IPS DF 4.7 (cell line): ENCODE results near the gene SUSD2.
A peak's percentile ranks its signal among the peaks of the same experiment; 100 is the strongest.

Experiments used
- DNase-seq: peaks from one replicate; pipeline ENCODE4 v3.0.0-alpha.2; 2013; ENCODE audit warnings: low spot score; ENCODE audit errors: extremely low read depth

The SUSD2 gene

GRCh38 chr22:24153353-24153752 is 27.9 kb upstream of the SUSD2 start:
- DNase-seq: no peak

GRCh38 chr22:24153959-24154358 is 27.3 kb upstream of the SUSD2 start:
- DNase-seq: no peak

GRCh38 chr22:24154826-24155225 is 26.5 kb upstream of the SUSD2 start:
- no peak for DNase-seq

- no peak for DNase-seq
Measured at GRCh38 chr22:24155627-24156140, 25.6 kb upstream of the SUSD2 start.

GRCh38 chr22:24156141-24156912 is 25.0 kb upstream of the SUSD2 start:
- DNase-seq: no peak

GRCh38 chr22:24156913-24157821 is 24.1 kb upstream of the SUSD2 start:
- DNase-seq: peak; percentile 60

- no peak for DNase-seq
Measured at GRCh38 chr22:24157822-24158135, 23.5 kb upstream of the SUSD2 start.

- DNase-seq: no peak
Measured at GRCh38 chr22:24159650-24160049, 21.6 kb upstream of the SUSD2 start.

GRCh38 chr22:24160546-24160945 is 20.7 kb upstream of the SUSD2 start:
- no peak for DNase-seq

GRCh38 chr22:24161485-24161884 is 19.8 kb upstream of the SUSD2 start:
- no peak for DNase-seq

- DNase-seq: no peak
Measured at GRCh38 chr22:24161909-24162308, 19.4 kb upstream of the SUSD2 start.

- DNase-seq: no peak
Measured at GRCh38 chr22:24162436-24162835, 18.9 kb upstream of the SUSD2 start.

- DNase-seq: no peak
Measured at GRCh38 chr22:24164243-24164642, 17.0 kb upstream of the SUSD2 start.

GRCh38 chr22:24164940-24165339 is 16.3 kb upstream of the SUSD2 start:
- DNase-seq: no peak

GRCh38 chr22:24165673-24166072 is 15.6 kb upstream of the SUSD2 start:
- no peak for DNase-seq

GRCh38 chr22:24166811-24167210 is 14.5 kb upstream of the SUSD2 start:
- no peak for DNase-seq

GRCh38 chr22:24169439-24170058 is 11.7 kb upstream of the SUSD2 start:
- DNase-seq: no peak

- no peak for DNase-seq
Measured at GRCh38 chr22:24170188-24170587, 11.1 kb upstream of the SUSD2 start.

- no peak for DNase-seq
Measured at GRCh38 chr22:24170632-24171031, 10.7 kb upstream of the SUSD2 start.

- DNase-seq: no peak
Measured at GRCh38 chr22:24171822-24172221, 9.5 kb upstream of the SUSD2 start.

- no peak for DNase-seq
Measured at GRCh38 chr22:24175160-24175808, 6.0 kb upstream of the SUSD2 start.

GRCh38 chr22:24176040-24176439 is 5.2 kb upstream of the SUSD2 start:
- DNase-seq: no peak
